Panc1 (cell line): ENCODE data around the gene SEC63.

Experiments
- POLR2AphosphoS5 ChIP-seq: IDR thresholded peaks from 2 replicates; pipeline ENCODE4 v1.6.1; 2012; ENCODE audit warnings: mild to moderate bottlenecking, low read depth, low read length, moderate library complexity
- SIN3A ChIP-seq: IDR thresholded peaks from 2 replicates; pipeline ENCODE4 v1.6.1; 2012; ENCODE audit warnings: low read depth, mild to moderate bottlenecking, low read length, moderate library complexity, borderline replicate concordance; ENCODE audit not compliant: insufficient read depth
- TCF7L2 ChIP-seq: IDR thresholded peaks from 2 replicates; pipeline ENCODE4 v1.6.1; 2011; ENCODE audit warnings: mild to moderate bottlenecking, low read depth, low read length, inconsistent platforms
- TF ChIP-seq, protein P1 (sequence below): fragments of 450-650 bp; IDR thresholded peaks from 2 replicates; pipeline ENCODE4 v1.5.1; 2017; ENCODE audit warnings: mild to moderate bottlenecking
- TF ChIP-seq, protein P2 (sequence below), 2 experiments: IDR thresholded peaks; 2 replicates each; pipeline ENCODE4 v1.6.1; 2011 to 2012; ENCODE audit warnings: low read depth in 2 of 2, control low read depth in 1 of 2, low read length in 1 of 2, mild to moderate bottlenecking in 1 of 2, moderate library complexity in 1 of 2; ENCODE audit not compliant: insufficient read depth in 1 of 2

DNA sequence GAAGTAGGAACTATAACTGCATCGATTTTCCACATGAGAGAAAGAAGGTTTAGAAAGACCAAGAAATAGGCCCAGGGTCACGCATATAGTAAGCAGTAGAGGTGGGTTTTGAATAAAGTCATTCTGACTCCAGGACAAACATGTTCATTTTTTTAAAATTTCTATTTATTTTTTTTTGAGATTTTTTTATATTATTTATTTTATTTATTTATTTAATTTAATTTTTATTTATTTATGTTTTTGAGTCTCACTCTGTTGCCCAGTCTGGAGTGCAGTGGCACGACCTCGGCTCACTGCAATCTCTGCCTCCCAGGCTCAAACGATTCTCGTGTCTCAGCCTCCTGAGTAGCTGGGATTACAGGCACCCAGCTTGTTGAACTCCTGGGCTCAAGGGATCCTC lies 13.2 kb upstream of the SEC63 start:
- TF ChIP-seq, protein P1, sequence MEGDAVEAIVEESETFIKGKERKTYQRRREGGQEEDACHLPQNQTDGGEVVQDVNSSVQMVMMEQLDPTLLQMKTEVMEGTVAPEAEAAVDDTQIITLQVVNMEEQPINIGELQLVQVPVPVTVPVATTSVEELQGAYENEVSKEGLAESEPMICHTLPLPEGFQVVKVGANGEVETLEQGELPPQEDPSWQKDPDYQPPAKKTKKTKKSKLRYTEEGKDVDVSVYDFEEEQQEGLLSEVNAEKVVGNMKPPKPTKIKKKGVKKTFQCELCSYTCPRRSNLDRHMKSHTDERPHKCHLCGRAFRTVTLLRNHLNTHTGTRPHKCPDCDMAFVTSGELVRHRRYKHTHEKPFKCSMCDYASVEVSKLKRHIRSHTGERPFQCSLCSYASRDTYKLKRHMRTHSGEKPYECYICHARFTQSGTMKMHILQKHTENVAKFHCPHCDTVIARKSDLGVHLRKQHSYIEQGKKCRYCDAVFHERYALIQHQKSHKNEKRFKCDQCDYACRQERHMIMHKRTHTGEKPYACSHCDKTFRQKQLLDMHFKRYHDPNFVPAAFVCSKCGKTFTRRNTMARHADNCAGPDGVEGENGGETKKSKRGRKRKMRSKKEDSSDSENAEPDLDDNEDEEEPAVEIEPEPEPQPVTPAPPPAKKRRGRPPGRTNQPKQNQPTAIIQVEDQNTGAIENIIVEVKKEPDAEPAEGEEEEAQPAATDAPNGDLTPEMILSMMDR: no peak
- TF ChIP-seq POLR2AphosphoS5: no peak
- TF ChIP-seq TCF7L2: no peak
- TF ChIP-seq, protein P2, sequence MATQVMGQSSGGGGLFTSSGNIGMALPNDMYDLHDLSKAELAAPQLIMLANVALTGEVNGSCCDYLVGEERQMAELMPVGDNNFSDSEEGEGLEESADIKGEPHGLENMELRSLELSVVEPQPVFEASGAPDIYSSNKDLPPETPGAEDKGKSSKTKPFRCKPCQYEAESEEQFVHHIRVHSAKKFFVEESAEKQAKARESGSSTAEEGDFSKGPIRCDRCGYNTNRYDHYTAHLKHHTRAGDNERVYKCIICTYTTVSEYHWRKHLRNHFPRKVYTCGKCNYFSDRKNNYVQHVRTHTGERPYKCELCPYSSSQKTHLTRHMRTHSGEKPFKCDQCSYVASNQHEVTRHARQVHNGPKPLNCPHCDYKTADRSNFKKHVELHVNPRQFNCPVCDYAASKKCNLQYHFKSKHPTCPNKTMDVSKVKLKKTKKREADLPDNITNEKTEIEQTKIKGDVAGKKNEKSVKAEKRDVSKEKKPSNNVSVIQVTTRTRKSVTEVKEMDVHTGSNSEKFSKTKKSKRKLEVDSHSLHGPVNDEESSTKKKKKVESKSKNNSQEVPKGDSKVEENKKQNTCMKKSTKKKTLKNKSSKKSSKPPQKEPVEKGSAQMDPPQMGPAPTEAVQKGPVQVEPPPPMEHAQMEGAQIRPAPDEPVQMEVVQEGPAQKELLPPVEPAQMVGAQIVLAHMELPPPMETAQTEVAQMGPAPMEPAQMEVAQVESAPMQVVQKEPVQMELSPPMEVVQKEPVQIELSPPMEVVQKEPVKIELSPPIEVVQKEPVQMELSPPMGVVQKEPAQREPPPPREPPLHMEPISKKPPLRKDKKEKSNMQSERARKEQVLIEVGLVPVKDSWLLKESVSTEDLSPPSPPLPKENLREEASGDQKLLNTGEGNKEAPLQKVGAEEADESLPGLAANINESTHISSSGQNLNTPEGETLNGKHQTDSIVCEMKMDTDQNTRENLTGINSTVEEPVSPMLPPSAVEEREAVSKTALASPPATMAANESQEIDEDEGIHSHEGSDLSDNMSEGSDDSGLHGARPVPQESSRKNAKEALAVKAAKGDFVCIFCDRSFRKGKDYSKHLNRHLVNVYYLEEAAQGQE (IDR thresholded peaks at IDR 0.05; ENCODE audit: insufficient read depth in 1 of 2, low read depth in 2 of 2, low read length in 1 of 2): no peak
- no peak for TF ChIP-seq SIN3A
